ENCODE measurements around the gene XRRA1. TPM values are rescaled to one million over a fixed set of nuclear protein-coding genes. Genes with fewer than 3 reads are reported as not detected.
A peak's percentile ranks its signal among the peaks of the same experiment; 100 is the strongest.
"Not testable (repeated sequence)": the region's sequence is repeated elsewhere in the genome, so short reads cannot be mapped to it uniquely, and the experiment has no call there.

XRRA1 gene
- polyA plus RNA-seq (2011; rRNA removed) (5.6 and 7.0 TPM in 2 replicates), polyA minus RNA-seq (2011; rRNA and poly(A)+ RNA removed) (17.9 and 25.5 TPM in 2 replicates)

- CTCF ChIA-PET = no interaction called here
- peak; percentile 97 for DNase-seq (ENCODE audit: low read depth, low spot score)
- POLR2A ChIA-PET = interaction anchor here (0.7 to 1.9 kb wide), 3 partner anchors 10 to 39 kb away, joined by 6 to 7 read pairs (median 6); partner anchors contain the start of gene NEU3
- TF ChIP-seq CTCF (IDR thresholded peaks at IDR 0.05; ENCODE audit: low read depth, low read length) = no peak
- H3K27ac ChIP-seq (ENCODE audit: low read depth, low read length) = peak within 1 kb of the TSS; percentile 69
- no peaks in the 10 kb centered on the region for H3K27me3 ChIP-seq (ENCODE audit: control insufficient read depth, insufficient read depth, low read length)
- H3K9me3 ChIP-seq (ENCODE audit: control insufficient read depth, insufficient read depth, low read length) = no peaks in the 10 kb centered on the region; the same call in 1 of the 2 replicates
- H3K4me3 ChIP-seq (ENCODE audit: low read depth, low read length) = peak within 1 kb of the TSS; percentile 95
These were observed at the start of gene XRRA1, which contains the start of gene SPCS2 for GRCh38 chr11:74948898-74949752. XRRA1 (minus strand) TSS chr11:74949091; CDS start chr11:74940878, 8,213 bp downstream. SPCS2 (plus strand) TSS chr11:74949266; CDS start chr11:74949286, 20 bp downstream.

GRCh38 chr11:74992852-74993251, 44.0 kb upstream of the XRRA1 start:
- ChIA-PET CTCF (interaction anchor here (0.9 kb wide), 1 partner anchor 30 kb away, joined by 3 read pairs; no protein-coding TSS in a partner anchor), POLR2A (no interaction called here)
- Histone ChIP-seq H3K27ac (ENCODE audit: low read depth, low read length) (no peak overlapping the region), H3K4me3 (ENCODE audit: low read depth, low read length) (no peak overlapping the region), H3K9me3 (ENCODE audit: control insufficient read depth, insufficient read depth, low read length) (no peaks in the 10 kb centered on the region; the same call in 1 of the 2 replicates), H3K27me3 (ENCODE audit: control insufficient read depth, insufficient read depth, low read length) (no peaks in the 10 kb centered on the region)
- no peak for DNase-seq (ENCODE audit: low read depth, low spot score)
- no peak for TF ChIP-seq CTCF (IDR thresholded peaks at IDR 0.05; ENCODE audit: low read depth, low read length)

GRCh38 chr11:74990941-74991340, 42.0 kb upstream of the XRRA1 start:
- POLR2A ChIA-PET = no interaction called here

GRCh38 chr11:74990150-74990549, 41.3 kb upstream of the XRRA1 start:
- H3K4me3 ChIP-seq (ENCODE audit: low read depth, low read length); H3K9me3 ChIP-seq (ENCODE audit: control insufficient read depth, insufficient read depth, low read length); H3K27ac ChIP-seq (ENCODE audit: low read depth, low read length); POLR2A ChIA-PET; H3K27me3 ChIP-seq (ENCODE audit: control insufficient read depth, insufficient read depth, low read length); DNase-seq (ENCODE audit: low read depth, low spot score): not testable (repeated sequence)
- CTCF ChIA-PET = interaction anchor here (1.5 kb wide), 1 partner anchor 64 kb away, joined by 4 read pairs; no protein-coding TSS in a partner anchor

More at GRCh38 chr11:74990941-74991340, 42.0 kb upstream of the XRRA1 start:
- no peaks in the 10 kb centered on the region for H3K27me3 ChIP-seq (ENCODE audit: control insufficient read depth, insufficient read depth, low read length)
- no peaks in the 10 kb centered on the region; the same call in 1 of the 2 replicates for H3K9me3 ChIP-seq (ENCODE audit: control insufficient read depth, insufficient read depth, low read length)
- DNase-seq (ENCODE audit: low read depth, low spot score) = no peak
- H3K4me3 ChIP-seq (ENCODE audit: low read depth, low read length) = no peak overlapping the region
- CTCF ChIA-PET = no interaction called here
- H3K27ac ChIP-seq (ENCODE audit: low read depth, low read length) = no peak overlapping the region
- no peak for TF ChIP-seq CTCF (IDR thresholded peaks at IDR 0.05; ENCODE audit: low read depth, low read length)

- Histone ChIP-seq H3K27me3 (ENCODE audit: control insufficient read depth, insufficient read depth, low read length) (no peaks in the 10 kb centered on the region), H3K27ac (ENCODE audit: low read depth, low read length) (peak overlapping the region; percentile 66), H3K9me3 (ENCODE audit: control insufficient read depth, insufficient read depth, low read length) (no peaks in the 10 kb centered on the region; the same call in 1 of the 2 replicates), H3K4me3 (ENCODE audit: low read depth, low read length) (peak overlapping the region; percentile 79)
- CTCF ChIA-PET = interaction anchor here (0.9 to 2.4 kb wide), 4 partner anchors 44 to 216 kb away, joined by 3 to 10 read pairs (median 4); no protein-coding TSS in a partner anchor
- TF ChIP-seq CTCF (IDR thresholded peaks at IDR 0.05; ENCODE audit: low read depth, low read length) = no peak
- POLR2A ChIA-PET = interaction anchor here (0.9 to 1.6 kb wide), 5 partner anchors 10 to 64 kb away, joined by 3 to 6 read pairs (median 4); no protein-coding TSS in a partner anchor
- no peak for DNase-seq (ENCODE audit: low read depth, low spot score)
These were observed 40.4 kb upstream of the XRRA1 start for GRCh38 chr11:74989260-74989638.
